Spleen (tissue), 11 donors: ENCODE measurements around the gene KCNG1. TPM values are rescaled to one million over a fixed set of nuclear protein-coding genes. Genes with fewer than 3 reads are reported as not detected.

ENCODE experiments used
- DNase-seq: peaks from one replicate; pipeline ENCODE4 v3.0.0-alpha.2; 2020
- H3K27ac ChIP-seq, 8 donors: fragments of 200-600 bp; sonication (generic) in 7 of 8; 1 replicate in 4 of 8; 2 replicates in 4 of 8; pipeline versions ENCODE4 v1.5.0 to v1.8.0; 2016 to 2021; ENCODE audit warnings: inconsistent platforms in 4 of 8, mild to moderate bottlenecking in 4 of 8, moderate library complexity in 1 of 8
- H3K27me3 ChIP-seq, 7 donors: fragments of 200-600 bp; sonication (generic) in 6 of 7; replicated peaks in 1 of 7; 1 replicate in 4 of 7; 2 replicates in 3 of 7; pipeline versions ENCODE4 v1.5.0 to v1.8.0; 2016 to 2021; ENCODE audit warnings: inconsistent platforms in 3 of 7, mild to moderate bottlenecking in 1 of 7
- H3K36me3 ChIP-seq, 6 donors: fragments of 200-600 bp; sonication (generic) in 5 of 6; 1 replicate in 4 of 6; 2 replicates in 2 of 6; pipeline versions ENCODE4 v1.5.0 to v1.8.0; 2016 to 2021; ENCODE audit warnings: inconsistent platforms in 2 of 6
- H3K4me1 ChIP-seq, 6 donors: fragments of 200-600 bp; sonication (generic) in 5 of 6; 1 replicate in 3 of 6; 2 replicates in 3 of 6; pipeline versions ENCODE4 v1.5.0 to v1.8.0; 2016 to 2021; ENCODE audit warnings: inconsistent platforms in 3 of 6
- H3K4me3 ChIP-seq, 8 donors: fragments of 200-600 bp; sonication (generic) in 7 of 8; 1 replicate in 4 of 8; 2 replicates in 4 of 8; pipeline versions ENCODE4 v1.5.0 to v1.8.0; 2016 to 2021; ENCODE audit warnings: inconsistent platforms in 4 of 8, mild to moderate bottlenecking in 4 of 8, moderate library complexity in 2 of 8
- H3K9me3 ChIP-seq, 8 donors: fragments of 200-600 bp; sonication (generic) in 7 of 8; 1 replicate in 4 of 8; 2 replicates in 4 of 8; pipeline versions ENCODE4 v1.5.0 to v1.8.0; 2016 to 2021; ENCODE audit warnings: inconsistent platforms in 4 of 8
- POLR2A ChIP-seq, 3 donors: fragments of 450-650 bp; IDR thresholded peaks; one replicate each; pipeline ENCODE4 v1.5.1; 2017; ENCODE audit warnings: antibody characterized with exemption in 3 of 3, mild to moderate bottlenecking in 1 of 3
- POLR2AphosphoS5 ChIP-seq, 3 donors: sonication (generic); formaldehyde crosslinking; IDR thresholded peaks; one replicate each; pipeline ENCODE4 v1.5.1; 2017; ENCODE audit warnings: antibody characterized with exemption in 3 of 3
- WGBS, 5 donors: extraction: QIAGEN DNeasy Blood & Tissue Kit in 3 of 5; methylation state at CpG; one replicate each; pipeline versions ENCODE4 v1.1.5 to v1.1.7; 2013 to 2018; 5-methylcytosine and 5-hydroxymethylcytosine counted together
- intact Hi-C: fragments of 100-400 bp; cut with DNase I; formaldehyde crosslinking; loops from one replicate; pipeline ENCODE4 v1.15.0; 2023; ENCODE audit warnings: low total_unique reads
- polyA plus RNA-seq, 3 donors: library from polyadenylated mRNA; stranded (reverse); fragments of 200-250 nt; gene quantifications; one replicate each; pipeline ENCODE4 v1.2.1, GENCODE V29; 2013
- total RNA-seq, 7 donors: library from RNA; depleted of rRNA in 3 of 7; stranded (reverse); fragments of >200 nt in 3 of 7; fragmentation: NEBNext Ultra II Directional in 4 of 7; extraction: Animal tissue kit (Norgen Biotek cat#: 25700) in 4 of 7; gene quantifications; one replicate each; pipeline versions ENCODE4 v1.1.0 to v1.2.1, GENCODE V29; 2016 to 2021
- TF ChIP-seq, protein P1 (sequence below), 11 experiments: fragments of 200-600 bp in 7 of 11; fragments of 450-650 bp in 4 of 11; sonication (generic) in 4 of 11; IDR thresholded peaks in 8 of 11; conservative IDR thresholded peaks in 3 of 11; 1 replicate in 7 of 11; 2 replicates in 4 of 11; pipeline versions ENCODE4 v1.4.0 to v1.8.0; 2016 to 2021; ENCODE audit warnings: antibody characterized with exemption in 11 of 11, inconsistent platforms in 4 of 11, mild to moderate bottlenecking in 1 of 11
- donor health status: healthy with polysubstance abuse.
- donor health status: DM: no; HTN: no; CAD: no; lungs with moderate emphysema.
- donor health status: DM: no; HTN: no; CAD: no.
- donor health status: Bipolar disorder and iron deficiency.
- donor health status: healthy.
- donor health status: DM: no; HTN: no; CAD: no.
- donor health status: DM: yes; HTN: yes; CAD: no.

Gene KCNG1
- total and polyA plus RNA-seq, 10 donors: 0.35 to 5.0 (median 3.2) TPM

- intact Hi-C loops: no loop called here
These were observed 14.2 kb downstream of the KCNG1 start for GRCh38 chr20:51008718-51009117.

DNA sequence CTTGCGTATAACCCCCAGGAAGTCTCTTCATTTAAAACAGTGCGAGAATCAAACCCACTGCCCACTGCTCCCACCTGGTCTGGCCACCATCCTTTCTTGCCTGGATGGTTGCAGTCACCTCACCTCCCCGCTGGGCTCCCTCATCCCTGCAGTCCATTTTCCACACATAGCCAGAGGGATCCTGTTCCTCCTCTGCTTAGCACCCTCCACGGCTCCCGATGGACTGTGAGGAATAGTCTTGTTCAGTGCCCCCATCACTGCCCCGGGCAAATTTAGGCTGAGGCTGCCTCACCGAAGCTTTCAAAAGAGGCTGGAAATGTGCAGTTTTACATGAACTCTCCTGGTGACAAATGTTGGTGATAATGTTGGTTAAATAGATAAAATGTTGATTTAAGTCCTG is 17.7 kb downstream of the KCNG1 start:
- Histone ChIP-seq H3K4me1 (no peaks in the 10 kb centered on the region), H3K27ac (no peak overlapping the region), H3K4me3 (no peak overlapping the region), H3K36me3 (no peaks in the 10 kb centered on the region), H3K27me3 (peaks cover 0 to 16% (median 0%) of the 10 kb centered on the region in 7 donors), H3K9me3 (no peaks in the 10 kb centered on the region)
- no peak for TF ChIP-seq POLR2A (IDR thresholded peaks at IDR 0.05)
- no peak for TF ChIP-seq POLR2AphosphoS5 (IDR thresholded peaks at IDR 0.05)
- TF ChIP-seq, protein P1, sequence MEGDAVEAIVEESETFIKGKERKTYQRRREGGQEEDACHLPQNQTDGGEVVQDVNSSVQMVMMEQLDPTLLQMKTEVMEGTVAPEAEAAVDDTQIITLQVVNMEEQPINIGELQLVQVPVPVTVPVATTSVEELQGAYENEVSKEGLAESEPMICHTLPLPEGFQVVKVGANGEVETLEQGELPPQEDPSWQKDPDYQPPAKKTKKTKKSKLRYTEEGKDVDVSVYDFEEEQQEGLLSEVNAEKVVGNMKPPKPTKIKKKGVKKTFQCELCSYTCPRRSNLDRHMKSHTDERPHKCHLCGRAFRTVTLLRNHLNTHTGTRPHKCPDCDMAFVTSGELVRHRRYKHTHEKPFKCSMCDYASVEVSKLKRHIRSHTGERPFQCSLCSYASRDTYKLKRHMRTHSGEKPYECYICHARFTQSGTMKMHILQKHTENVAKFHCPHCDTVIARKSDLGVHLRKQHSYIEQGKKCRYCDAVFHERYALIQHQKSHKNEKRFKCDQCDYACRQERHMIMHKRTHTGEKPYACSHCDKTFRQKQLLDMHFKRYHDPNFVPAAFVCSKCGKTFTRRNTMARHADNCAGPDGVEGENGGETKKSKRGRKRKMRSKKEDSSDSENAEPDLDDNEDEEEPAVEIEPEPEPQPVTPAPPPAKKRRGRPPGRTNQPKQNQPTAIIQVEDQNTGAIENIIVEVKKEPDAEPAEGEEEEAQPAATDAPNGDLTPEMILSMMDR (IDR thresholded peaks at IDR 0.05 in 8 of 11, conservative IDR thresholded peaks at IDR 0.05 in 3 of 11): no peak
- intact Hi-C loops: no loop called here
- 87 to 96% (median 92%) methylated on average over 7 of the region's 7 CpGs for WGBS, 5 donors
- DNase-seq: no peak

More at GRCh38 chr20:51008718-51009117, 14.2 kb downstream of the KCNG1 start:
- no peaks in the 10 kb centered on the region for H3K36me3 ChIP-seq
- TF ChIP-seq POLR2AphosphoS5 (IDR thresholded peaks at IDR 0.05) (no peak), POLR2A (IDR thresholded peaks at IDR 0.05) (no peak)
- TF ChIP-seq, protein P1 (IDR thresholded peaks at IDR 0.05 in 8 of 11, conservative IDR thresholded peaks at IDR 0.05 in 3 of 11): no peak
- no peaks in the 10 kb centered on the region for H3K4me1 ChIP-seq
- no peak overlapping the region for H3K4me3 ChIP-seq
- H3K27ac ChIP-seq: no peak overlapping the region
- 79 to 91% (median 85%) methylated on average over 5 of the region's 5 CpGs for WGBS, 5 donors
- peak; percentile 18 for DNase-seq
- H3K9me3 ChIP-seq: no peaks in the 10 kb centered on the region
- peaks cover 0 to 32% (median 0%) of the 10 kb centered on the region in 7 donors for H3K27me3 ChIP-seq

DNA sequence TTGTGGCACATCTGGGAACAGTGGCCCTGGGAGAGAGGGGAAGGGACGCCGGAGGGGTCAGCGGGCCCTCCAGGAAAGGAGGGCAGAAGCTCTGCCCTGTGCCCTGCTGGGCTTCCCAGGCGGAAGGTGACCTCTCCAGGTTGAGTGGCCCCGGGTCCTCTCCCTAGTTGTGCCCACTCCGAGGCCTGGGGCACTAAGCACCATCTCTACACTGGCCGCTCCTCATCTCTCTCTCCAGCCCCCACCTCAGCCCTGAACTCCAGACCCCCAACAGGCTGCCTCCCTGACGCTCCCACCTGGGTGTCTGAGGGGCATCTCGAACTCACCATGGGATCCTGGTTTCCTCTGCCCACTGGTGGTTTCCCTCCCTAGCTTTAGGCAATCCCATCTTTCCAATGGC is 18.1 kb downstream of the KCNG1 start:
- whole genome bisulfite sequencing, 5 donors: 87 to 100% (median 96%) methylated on average over 6 to 9 of the region's 9 CpGs
- H3K4me1 ChIP-seq: no peaks in the 10 kb centered on the region
- no peak overlapping the region for H3K4me3 ChIP-seq
- TF ChIP-seq, protein P1 (IDR thresholded peaks at IDR 0.05 in 8 of 11, conservative IDR thresholded peaks at IDR 0.05 in 3 of 11): no peak
- TF ChIP-seq POLR2AphosphoS5 (IDR thresholded peaks at IDR 0.05) (no peak), POLR2A (IDR thresholded peaks at IDR 0.05) (no peak)
- H3K36me3 ChIP-seq: no peaks in the 10 kb centered on the region
- intact Hi-C loops: loop anchor here (5.0 kb wide), 1 partner anchor 298 kb away; no protein-coding TSS in a partner anchor
- H3K27me3 ChIP-seq: peaks cover 0 to 20% (median 0%) of the 10 kb centered on the region in 7 donors
- H3K9me3 ChIP-seq: no peaks in the 10 kb centered on the region
- DNase-seq: no peak
- H3K27ac ChIP-seq: no peak overlapping the region

DNA sequence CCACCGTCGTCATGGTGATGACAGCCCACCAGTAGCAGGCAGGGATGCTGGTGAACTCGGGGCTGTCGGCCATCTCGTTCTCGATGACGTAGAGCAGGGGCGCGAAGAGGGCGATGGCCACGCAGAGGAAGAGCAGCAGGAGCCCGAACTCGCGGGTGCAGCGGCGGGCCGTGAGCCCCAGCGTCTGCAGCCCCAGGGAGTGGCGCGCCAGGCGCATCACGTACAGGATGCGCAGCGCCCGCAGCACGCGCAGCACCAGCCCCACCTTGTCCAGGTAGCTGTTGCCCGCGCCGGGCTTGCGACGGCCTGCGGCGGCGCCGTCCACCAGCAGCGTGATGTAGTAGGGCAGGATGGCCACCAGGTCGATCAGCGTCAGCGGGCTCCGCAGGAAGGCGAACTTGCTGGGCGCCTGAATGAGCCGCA is 18.6 kb downstream of the KCNG1 start:
- peaks cover 0 to 19% (median 0%) of the 10 kb centered on the region in 7 donors for H3K27me3 ChIP-seq
- intact Hi-C loops: loop anchor here (5.0 kb wide), 1 partner anchor 298 kb away; no protein-coding TSS in a partner anchor
- DNase-seq: peak; percentile 69
- no peak overlapping the region for H3K27ac ChIP-seq
- no peaks in the 10 kb centered on the region for H3K9me3 ChIP-seq
- H3K4me1 ChIP-seq: no peaks in the 10 kb centered on the region
- WGBS, 5 donors: 90 to 96% (median 94%) methylated on average over 41 to 44 of the region's 44 CpGs
- H3K4me3 ChIP-seq: no peak overlapping the region
- no peaks in the 10 kb centered on the region for H3K36me3 ChIP-seq
- TF ChIP-seq, protein P1 (IDR thresholded peaks at IDR 0.05 in 8 of 11, conservative IDR thresholded peaks at IDR 0.05 in 3 of 11): no peak
- no peak for TF ChIP-seq POLR2AphosphoS5 (IDR thresholded peaks at IDR 0.05)
- TF ChIP-seq POLR2A (IDR thresholded peaks at IDR 0.05): no peak
